Measurements from ENCODE around the gene ARFGAP3.
A peak's percentile ranks its signal among the peaks of the same experiment; 100 is the strongest.

Gene ARFGAP3, protein sequence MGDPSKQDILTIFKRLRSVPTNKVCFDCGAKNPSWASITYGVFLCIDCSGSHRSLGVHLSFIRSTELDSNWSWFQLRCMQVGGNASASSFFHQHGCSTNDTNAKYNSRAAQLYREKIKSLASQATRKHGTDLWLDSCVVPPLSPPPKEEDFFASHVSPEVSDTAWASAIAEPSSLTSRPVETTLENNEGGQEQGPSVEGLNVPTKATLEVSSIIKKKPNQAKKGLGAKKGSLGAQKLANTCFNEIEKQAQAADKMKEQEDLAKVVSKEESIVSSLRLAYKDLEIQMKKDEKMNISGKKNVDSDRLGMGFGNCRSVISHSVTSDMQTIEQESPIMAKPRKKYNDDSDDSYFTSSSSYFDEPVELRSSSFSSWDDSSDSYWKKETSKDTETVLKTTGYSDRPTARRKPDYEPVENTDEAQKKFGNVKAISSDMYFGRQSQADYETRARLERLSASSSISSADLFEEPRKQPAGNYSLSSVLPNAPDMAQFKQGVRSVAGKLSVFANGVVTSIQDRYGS

DNA sequence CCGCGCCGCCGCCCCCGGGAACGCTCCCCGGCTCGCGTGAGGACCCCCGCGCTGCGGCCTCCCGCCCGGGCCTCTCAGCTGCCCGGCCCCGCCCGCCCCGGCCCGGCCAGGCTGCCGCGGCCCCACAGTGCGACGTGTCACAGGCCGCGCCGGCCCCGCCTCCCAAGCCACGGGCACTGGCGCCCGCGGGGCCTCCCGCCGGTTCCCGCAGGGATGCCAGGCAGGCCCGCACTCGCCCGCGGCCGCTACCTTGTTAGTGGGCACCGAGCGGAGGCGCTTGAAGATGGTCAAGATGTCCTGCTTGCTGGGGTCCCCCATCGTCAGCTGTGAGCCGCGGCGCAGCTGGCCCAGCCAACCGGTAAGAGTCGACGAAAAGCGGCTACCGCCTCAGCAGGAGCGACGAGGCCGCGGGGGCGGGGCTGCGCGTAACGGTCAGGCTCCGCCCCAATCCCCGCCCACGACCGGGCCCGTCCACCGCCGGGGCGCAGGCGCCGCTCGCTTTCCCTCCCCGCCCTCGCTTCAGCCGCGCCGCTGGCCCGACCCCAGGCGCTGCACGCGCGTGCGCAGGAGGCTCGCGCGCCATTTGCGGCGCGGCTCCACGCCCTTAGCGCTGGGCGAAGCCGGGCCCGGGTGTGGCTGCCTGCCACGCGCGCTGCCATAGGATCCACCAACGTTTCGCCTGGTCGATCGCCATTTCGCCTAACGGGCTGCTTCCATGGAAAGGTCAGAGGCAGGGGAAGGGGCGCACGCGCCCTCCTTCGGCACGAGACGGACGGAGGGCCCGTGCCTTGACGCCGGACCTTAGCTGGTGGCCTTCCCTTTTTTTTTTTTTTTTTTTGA is at the start of gene ARFGAP3:
TSS of gene ARFGAP3 (minus strand) at position 409 of the 840 bp plus-strand sequence. CDS start at position 318, 91 bp downstream.
- peak; percentile 83 for DNase-seq (ENCODE audit: low read depth)

DNA sequence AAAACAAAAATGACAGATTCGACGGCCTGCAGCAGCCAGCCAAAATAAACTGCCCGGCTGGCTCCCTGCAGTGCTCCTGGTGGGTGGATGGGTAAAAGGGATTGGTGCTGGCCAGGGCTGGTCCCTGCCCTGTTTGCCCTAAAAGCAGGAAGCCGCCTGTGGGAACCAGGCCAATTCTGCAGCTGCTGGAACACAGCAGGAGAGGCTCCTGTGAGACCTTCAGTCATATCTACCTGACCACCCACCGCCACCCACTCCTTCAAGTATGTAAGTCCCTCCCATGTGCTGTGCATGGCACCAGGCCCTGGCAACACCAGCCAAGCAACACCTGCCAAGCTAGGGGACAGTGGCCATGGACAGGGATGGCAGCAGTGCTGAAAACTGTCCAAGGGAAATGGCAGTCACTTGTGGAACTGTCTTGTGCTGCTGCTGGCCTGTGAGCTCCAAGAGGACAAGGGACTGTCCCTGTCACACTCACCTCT is 48.7 kb upstream of the ARFGAP3 start:
- no peak for DNase-seq (ENCODE audit: low read depth)

DNA sequence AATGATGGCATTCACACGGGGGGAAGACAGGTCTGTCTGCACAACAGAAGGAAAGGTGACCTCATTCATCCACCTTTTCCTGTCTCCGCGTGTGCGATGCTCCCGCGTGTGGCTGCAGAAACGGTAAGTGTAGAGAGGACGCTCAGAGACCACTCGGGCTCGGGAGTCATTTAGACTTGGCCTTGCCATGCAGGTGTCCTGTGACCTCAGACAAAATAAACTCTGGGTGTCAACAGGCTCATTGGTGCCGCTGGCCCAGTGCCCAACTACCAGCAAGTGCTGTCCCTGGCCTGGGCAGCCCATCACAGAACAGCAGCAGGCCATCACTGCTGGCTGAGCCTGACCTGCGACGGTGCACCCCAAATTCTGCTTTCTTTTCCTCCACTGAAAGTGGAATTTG is 48.1 kb upstream of the ARFGAP3 start:
- DNase-seq (ENCODE audit: low read depth): no peak

DNA sequence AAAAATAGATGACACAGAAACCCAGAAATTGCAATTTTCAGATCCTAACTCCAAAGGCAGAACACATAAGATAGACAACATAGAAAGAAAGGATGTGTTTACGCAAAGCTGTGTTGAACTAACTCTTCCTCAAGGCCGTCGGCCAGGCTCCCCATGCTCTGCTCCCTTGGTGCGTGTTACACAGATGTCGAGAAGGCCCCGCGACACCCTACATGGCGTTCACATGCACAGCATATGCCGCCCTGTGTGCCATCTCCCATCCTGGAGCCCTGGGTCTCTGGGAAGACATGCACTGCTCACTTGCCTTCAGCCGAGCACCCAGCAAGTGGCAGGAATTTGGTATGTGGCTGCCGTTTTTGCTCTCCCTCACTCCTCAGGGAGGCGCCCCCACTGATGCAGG is 47.0 kb upstream of the ARFGAP3 start:
- DNase-seq (ENCODE audit: low read depth): no peak

DNA sequence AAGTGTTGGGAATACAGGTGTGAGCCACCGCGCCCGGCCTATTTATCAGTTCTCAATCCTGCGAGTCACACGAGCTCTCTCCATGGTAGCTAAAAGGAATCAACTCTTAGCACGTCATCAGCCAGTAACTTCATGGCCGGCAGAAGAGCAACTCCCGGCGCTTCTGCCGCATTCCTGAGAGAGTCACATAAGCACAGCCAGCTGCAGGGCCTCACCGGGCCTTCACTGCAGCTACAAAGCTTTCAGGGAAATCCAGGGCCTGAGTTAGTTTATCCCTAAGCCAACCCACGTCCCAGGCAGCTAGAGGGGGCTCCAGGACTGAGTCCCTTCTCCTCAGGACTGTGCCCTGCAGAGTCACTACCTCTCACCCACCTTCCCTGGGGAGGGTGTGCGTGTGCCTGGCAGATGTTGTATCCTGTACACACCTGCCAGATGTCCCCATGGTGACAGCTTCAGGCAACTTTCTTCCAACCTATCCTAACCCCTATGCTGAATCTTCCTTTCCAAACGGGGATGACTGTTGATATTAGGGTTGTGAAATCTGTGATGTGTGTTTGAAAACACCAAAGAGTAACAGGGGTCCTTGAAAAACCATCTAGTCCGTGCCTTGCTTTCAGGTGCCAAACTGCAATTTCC is 45.9 kb upstream of the ARFGAP3 start:
- no peak for DNase-seq (ENCODE audit: low read depth)

DNA sequence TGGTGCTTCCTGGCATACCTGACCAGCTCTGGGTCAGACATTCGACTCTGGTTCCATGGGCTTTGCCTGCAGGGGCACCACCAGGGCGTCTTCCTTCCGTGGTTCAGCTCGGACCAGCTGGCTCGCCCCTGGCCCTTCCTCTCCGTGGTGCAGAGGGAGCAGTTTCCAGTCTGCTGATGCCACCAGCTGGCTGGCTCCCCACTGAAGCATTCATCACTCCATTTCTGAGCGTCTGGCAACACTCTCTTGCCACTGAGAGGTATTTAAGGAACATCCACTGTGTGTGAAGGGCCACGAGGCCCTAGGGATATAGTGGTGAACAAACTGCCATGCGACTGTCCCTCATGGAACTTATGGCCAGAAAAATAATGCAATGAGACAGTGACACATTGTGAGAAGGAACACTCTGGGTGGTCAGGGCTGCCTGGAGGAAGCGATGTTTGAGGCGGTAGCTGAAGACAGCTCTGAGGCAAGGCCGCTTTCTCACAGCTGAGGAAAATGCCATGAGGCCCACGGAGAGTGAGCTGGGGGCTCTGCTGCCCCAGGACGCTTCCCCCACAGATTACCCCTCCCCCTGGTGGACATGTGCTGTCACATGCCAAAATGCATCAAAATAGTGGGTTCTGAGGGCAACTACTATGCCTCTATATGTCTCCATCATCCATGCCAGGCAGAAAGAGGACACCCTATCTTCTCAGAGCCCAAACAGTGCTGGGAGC is 44.9 kb upstream of the ARFGAP3 start:
- no peak for DNase-seq (ENCODE audit: low read depth)

DNA sequence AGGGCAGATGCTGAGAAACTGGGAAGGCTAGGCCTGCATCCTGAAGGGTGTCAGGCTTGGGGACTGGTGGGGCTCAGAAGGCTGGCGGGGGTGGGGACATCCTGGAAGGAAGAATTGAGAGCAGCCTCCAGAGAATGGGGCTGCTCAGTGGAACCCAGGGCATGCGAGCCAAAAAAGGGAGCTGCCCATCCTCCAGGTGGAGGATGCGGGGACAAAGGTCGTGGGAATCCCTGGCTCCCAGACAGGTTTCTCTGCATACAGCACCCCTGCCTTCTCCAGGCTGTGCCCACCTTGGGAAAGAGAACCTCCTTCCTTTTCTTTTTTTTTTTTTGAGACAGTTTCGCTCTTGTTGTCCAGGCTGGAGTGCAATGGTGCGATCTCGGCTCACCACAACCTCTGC is 40.9 kb upstream of the ARFGAP3 start:
- no peak for DNase-seq (ENCODE audit: low read depth)

DNA sequence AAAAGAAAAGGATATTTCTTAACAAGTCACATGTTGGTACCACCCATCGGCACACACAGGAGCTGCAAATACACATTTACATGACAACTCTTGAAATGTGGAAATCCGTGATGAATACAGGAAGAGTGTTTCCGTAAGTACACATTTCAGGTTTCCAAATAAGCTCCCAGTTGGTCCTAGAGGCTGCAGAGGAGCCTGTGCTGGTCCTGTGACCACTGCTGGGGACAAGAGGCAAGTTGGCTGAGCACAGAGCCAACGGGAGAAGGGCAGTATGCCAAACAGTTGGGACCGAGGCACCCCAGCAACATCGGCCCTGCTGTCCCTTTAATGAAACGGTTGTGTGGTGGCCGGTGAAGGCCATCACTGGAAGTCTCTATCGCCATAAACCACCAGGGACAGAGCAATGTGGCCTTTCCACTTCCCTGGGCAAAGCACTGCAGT is 38.5 kb upstream of the ARFGAP3 start:
- DNase-seq (ENCODE audit: low read depth): no peak

DNA sequence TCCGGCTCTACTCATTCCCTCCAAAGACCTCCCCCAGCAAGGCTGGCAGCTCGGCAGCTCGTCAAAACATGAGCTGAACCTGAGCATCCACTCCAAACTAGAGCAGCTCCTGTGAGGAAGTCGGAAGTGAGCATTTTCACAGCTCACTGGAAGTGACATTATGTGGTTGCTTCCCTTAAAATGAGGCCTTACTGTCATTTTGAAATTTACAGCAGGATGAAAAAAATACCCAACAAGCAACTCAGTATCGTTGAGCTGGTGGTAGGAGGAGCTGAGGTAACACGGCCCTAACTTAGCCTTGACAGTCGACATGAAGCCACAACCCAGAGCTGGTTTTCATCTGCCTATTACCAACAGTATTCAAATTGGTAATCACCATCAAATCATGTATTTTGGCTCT is 38.0 kb upstream of the ARFGAP3 start:
- no peak for DNase-seq (ENCODE audit: low read depth)

DNA sequence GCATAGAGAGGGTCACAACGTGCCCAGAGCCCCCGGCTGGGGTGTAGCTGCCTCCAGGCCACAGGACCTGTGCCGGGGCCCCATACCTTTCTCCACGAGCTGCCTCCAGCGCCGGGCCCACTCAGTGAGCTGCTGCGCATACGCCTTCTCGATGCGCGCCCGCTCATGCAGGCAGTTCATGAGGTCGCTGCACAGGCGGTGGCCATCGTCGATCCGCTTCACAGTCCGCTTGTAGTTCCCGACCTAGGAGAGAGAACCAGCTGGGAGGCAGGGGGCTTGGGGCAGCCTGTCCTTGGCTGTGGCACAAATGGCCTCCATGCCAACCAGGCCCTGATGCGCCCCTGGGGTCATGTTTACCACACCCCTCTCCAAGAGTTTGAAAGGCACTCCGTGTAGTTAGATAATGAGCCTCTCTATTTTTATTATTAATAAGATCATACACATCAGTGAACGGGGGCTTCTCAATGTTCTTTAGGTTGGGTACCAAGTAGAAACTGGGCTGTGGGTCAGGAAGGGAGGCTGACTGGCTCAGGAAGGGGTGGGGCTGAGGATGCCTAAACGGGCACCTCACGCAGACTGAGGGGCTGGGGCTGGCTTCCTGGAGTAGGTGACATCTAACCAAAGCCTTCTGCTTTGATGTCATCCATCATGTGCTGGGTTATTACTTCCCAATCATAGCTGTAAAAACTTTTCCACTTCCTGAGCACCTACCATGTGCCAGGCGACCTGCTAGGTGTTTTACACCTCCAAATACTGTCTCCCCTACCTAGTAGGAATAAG is 36.5 kb upstream of the ARFGAP3 start:
- no peak for DNase-seq (ENCODE audit: low read depth)

DNA sequence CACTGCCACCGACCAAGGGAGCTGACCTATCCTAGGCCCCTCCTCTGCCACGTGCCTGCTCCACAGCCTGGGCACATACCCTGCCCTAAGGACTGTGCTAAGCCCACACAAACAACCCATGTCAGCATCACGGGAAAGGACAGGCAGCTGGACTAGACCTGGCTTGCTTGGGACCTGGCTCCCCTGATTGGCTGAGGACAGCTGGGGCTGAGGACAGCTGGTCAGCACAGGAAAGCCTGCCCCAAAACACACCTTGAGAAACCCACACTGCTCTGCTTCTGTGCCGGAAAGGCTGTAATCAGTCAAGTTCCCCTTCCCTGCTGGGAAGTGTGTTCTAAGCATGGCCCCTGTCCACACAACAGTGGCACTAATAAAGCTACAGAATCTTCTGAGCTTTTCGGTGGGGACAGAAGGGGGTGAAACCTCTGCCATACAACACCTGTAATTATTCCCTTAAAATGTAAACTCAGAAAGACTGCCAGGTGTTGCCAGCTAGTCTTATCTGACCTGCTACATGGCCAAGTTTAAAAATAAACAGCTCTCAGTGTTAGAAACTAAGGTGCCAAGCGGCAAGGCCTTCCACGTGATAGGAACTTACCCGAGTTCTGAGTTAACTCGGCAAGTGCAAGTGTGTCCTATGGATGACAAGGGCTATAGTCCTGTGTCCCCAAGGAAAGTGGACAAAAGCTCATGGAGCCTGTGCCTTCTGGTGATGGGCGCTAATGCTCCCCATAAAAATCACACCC is 35.7 kb upstream of the ARFGAP3 start:
- no peak for DNase-seq (ENCODE audit: low read depth)

DNA sequence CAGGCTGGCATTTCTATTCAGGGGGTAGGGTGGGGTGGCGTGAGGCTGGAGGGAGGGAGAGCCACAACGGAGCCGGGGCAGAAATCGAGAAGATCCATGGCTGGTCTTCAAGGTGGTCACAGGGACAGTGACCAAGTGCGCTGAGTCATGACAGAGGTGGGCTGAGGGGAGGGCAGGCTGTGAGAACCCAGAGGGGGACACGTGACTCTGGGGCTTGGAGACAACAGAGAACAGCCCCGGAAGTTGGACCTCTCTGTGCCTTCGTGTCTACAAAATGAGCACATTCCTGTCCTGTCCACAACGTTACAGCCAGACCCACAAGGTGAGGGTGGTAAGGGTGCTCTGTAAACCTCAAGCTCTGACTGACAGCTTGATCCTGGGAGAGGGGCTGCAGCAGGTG is 35.1 kb upstream of the ARFGAP3 start:
- DNase-seq (ENCODE audit: low read depth): no peak

DNA sequence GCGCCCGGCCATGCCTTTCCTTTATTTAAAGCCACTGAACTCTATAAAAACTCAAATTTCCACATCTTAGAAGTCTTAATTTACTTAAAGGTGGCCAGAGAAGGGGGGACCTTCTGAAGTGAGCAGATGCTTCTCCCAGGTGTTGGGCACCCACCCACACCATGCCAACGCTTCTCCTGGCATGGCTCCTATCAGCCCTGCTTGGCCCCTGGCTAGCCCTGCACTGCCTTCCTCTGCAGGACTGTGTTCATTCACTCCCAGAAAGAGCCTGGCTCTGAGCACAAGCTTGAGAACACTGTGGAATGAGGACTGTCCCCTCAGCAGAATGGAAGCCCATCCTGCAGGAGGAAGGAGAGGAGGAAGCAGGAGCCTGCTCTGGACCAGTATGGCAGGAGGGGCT is 34.6 kb upstream of the ARFGAP3 start:
- no peak for DNase-seq (ENCODE audit: low read depth)

DNA sequence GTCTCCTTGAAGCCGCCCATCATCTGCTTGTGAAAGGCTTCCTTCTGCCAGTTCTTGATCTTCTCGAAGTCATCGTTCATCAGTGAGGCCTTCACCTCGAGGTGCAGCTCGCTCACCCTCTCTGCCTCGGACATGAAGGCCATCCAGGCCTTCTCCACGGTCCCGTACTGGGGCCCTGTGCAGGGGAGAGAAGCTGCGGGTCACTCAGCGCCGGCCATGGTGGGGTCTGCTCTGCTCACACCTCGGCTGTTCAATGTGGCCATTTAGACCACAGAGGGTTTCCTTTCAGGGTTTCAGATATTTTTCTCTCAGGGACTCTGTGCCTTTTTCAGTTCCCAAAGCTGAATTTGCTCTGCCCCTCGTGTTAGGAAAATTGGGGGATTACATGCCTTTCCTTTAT is 33.9 kb upstream of the ARFGAP3 start:
- DNase-seq (ENCODE audit: low read depth): no peak

DNA sequence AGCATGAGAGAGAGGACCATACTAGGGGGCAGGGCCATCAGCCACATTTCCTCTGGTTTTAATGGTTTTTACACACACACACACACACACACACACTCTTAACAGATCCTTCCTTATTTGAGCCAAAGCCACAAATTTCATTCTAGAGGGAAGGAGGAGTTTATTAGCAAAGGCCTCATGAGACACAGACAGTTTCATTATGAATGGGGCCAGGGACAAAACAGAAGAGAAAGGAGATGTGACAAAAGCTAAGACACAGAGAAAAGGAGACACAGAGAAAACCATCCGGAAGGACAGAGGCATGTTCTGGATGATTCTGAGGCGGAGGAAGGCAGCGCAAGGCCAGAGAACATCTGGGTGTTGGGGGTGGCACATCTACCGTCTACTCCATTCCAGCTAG is 32.2 kb upstream of the ARFGAP3 start:
- DNase-seq (ENCODE audit: low read depth): no peak

DNA sequence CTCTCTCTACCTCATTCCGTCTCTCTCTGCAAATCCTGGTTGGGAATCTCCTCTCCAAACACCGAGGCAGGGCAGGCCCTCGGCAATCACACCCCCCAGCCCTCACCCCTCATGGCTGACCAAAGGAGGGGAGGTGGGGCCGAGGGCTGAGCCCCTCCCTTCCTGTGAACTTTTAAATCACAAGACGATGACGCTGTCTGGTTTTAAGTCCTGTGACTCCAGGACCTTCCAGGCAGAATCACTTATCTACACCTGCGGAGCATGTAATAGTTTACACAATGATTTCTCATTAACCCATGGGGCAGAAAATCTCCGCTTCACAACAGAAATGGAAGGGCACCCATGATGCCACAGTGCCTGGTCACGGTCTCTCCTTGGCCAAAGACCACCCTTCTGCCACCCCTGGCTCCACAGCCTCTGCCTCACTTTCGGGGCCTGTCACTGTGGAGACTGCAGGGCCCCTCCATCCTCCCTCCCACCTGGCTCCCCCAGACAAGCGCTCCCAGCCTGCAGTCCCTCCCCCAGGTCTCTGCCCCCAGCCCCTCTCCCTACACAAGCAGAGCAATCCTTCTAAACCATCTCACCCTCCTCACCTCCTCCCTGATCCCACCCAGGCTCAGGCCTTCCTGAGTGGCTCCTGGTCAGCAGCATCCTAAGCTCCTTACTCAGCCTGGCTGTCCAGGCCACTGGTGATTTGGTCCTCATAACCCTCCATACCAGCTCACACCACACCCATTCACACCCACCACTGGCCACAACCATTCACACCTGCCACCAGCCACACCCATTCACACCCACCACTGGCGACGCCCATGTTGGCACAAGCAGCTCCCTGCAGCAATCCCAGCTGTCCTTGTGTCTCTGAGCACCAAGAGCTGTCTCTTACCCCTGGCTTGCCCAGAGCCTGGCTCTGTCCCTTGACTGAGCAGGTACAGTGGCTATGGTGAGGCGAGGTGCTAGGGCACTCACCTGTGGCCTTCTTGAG is 30.7 kb upstream of the ARFGAP3 start:
- no peak for DNase-seq (ENCODE audit: low read depth)

DNA sequence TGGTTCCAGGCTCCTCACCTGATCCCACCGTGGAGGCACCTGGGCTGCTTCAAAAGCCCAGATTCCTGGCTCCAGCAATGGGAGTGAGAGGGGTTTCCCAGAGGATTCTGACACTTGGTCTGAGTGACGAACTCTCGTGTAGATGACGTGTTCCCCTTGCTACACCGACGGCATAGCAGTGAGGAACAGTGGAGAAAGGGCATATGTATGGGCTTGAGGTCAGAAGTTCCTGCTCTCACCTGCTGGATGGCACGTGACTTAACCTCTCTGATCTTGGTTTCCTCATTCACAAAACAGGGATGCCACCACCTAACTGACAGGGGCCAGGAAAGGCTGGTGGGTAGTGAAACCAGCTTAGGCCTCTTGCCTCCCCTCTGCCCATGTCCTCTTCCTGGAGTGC is 30.0 kb upstream of the ARFGAP3 start:
- no peak for DNase-seq (ENCODE audit: low read depth)

DNA sequence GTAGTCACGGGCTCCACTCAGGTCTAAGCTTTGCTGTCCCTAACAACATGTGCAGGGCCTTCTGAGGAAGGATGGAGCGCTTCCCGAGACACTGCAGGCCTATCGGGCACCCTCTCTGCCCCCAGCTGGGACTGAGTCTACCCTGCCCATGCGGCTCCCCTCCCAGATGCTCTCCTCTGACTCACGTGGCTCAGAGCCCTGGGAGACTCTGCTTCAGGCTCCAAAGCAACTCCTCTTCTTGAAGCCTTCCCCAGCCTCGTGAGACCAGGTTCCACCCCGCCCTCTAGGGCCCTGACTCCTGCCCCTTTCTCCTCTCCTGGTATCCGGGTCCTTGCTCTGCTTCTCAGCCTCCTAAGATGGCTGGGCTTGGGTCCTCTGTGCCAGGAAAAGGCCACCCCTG is 28.4 kb upstream of the ARFGAP3 start:
- DNase-seq (ENCODE audit: low read depth): no peak

Measured in stimulated activated CD8-positive, alpha-beta memory T cell treated with anti-CD3 and anti-CD28 coated beads, Interleukin-15, amount 100 ng/mL, for 1 hour (primary cell).